KMS-11 (cell line): Measurements from ENCODE around the gene ZNRF1.

Source experiments
- H2AFZ ChIP-seq: fragments of 200-600 bp; sonication (generic); 2 replicates; pipeline ENCODE4 v1.6.1; 2016; ENCODE audit warnings: antibody characterized with exemption, mixed run types, low read depth
- H3K27ac ChIP-seq: fragments of 200-600 bp; sonication (generic); 2 replicates; pipeline ENCODE4 v1.6.1; 2016; ENCODE audit warnings: mild to moderate bottlenecking, mixed run types
- H3K27me3 ChIP-seq: fragments of 200-600 bp; sonication (generic); 2 replicates; pipeline ENCODE4 v1.6.1; 2017; ENCODE audit warnings: mild to moderate bottlenecking, low read depth, mixed run types, moderate library complexity; ENCODE audit not compliant: insufficient read depth
- H3K36me3 ChIP-seq: fragments of 200-600 bp; sonication (generic); 2 replicates; pipeline ENCODE4 v1.6.1; 2017; ENCODE audit warnings: mild to moderate bottlenecking, mixed run types; ENCODE audit not compliant: insufficient read depth
- H3K4me1 ChIP-seq: fragments of 200-600 bp; sonication (generic); 2 replicates; pipeline ENCODE4 v1.6.1; 2016; ENCODE audit warnings: mild to moderate bottlenecking, low read depth, mixed run types; ENCODE audit not compliant: poor library complexity, severe bottlenecking
- H3K4me2 ChIP-seq: fragments of 200-600 bp; sonication (generic); 2 replicates; pipeline ENCODE4 v1.7.0; 2016; ENCODE audit warnings: mild to moderate bottlenecking, mixed run types
- H3K4me3 ChIP-seq: fragments of 200-600 bp; sonication (generic); IDR thresholded peaks from 2 replicates; pipeline ENCODE4 v1.6.1; 2017; ENCODE audit warnings: low read depth, low read length, mixed read lengths; ENCODE audit not compliant: insufficient read depth
- H3K79me2 ChIP-seq: fragments of 200-600 bp; sonication (generic); 2 replicates; pipeline ENCODE4 v1.6.1; 2016; ENCODE audit warnings: low read depth, mixed run types; ENCODE audit not compliant: insufficient read depth
- H3K9ac ChIP-seq: fragments of 200-600 bp; sonication (generic); 2 replicates; pipeline ENCODE4 v1.6.1; 2016; ENCODE audit warnings: mild to moderate bottlenecking, mixed run types
- H4K20me1 ChIP-seq: fragments of 200-600 bp; sonication (generic); 2 replicates; pipeline ENCODE4 v1.6.1; 2016; ENCODE audit warnings: mild to moderate bottlenecking, mixed run types; ENCODE audit not compliant: insufficient read depth
- CTCF ChIP-seq: fragments of 200-600 bp; sonication (generic); conservative IDR thresholded peaks from 2 replicates; pipeline ENCODE4 v1.6.1; 2017; ENCODE audit warnings: low read depth, mild to moderate bottlenecking, antibody characterized with exemption, low read length, moderate library complexity, mixed read lengths

The ZNRF1 gene

GRCh38 chr16:75059411-75059810 lies 60.6 kb downstream of the ZNRF1 start:
- Histone ChIP-seq H3K4me2 (no peak overlapping the region), H3K79me2 (no peaks in the 10 kb centered on the region)

GRCh38 chr16:75060723-75061122 lies 61.9 kb downstream of the ZNRF1 start:
- Histone ChIP-seq H3K79me2 (no peaks in the 10 kb centered on the region), H2AFZ (no peak overlapping the region), H3K4me2 (no peak overlapping the region), H4K20me1 (no peaks in the 10 kb centered on the region), H3K36me3 (no peaks in the 10 kb centered on the region), H3K4me3 (no peak overlapping the region), H3K4me1 (no peaks in the 10 kb centered on the region), H3K27ac (no peak overlapping the region), H3K27me3 (no peaks in the 10 kb centered on the region), H3K9ac (no peak overlapping the region)
- TF ChIP-seq CTCF = no peak

More at GRCh38 chr16:75059411-75059810, 60.6 kb downstream of the ZNRF1 start:
- Histone ChIP-seq H3K27ac (no peak overlapping the region), H3K27me3 (no peaks in the 10 kb centered on the region), H2AFZ (no peak overlapping the region), H3K36me3 (no peaks in the 10 kb centered on the region), H4K20me1 (no peaks in the 10 kb centered on the region), H3K4me1 (no peaks in the 10 kb centered on the region), H3K4me3 (no peak overlapping the region), H3K9ac (no peak overlapping the region)
- no peak for TF ChIP-seq CTCF

GRCh38 chr16:75061669-75062068 lies 62.8 kb downstream of the ZNRF1 start:
- no peak overlapping the region for H2AFZ ChIP-seq
- H4K20me1 ChIP-seq = no peaks in the 10 kb centered on the region
- no peak overlapping the region for H3K4me3 ChIP-seq
- no peak overlapping the region for H3K9ac ChIP-seq
- no peaks in the 10 kb centered on the region for H3K36me3 ChIP-seq
- TF ChIP-seq CTCF = no peak
- no peaks in the 10 kb centered on the region for H3K79me2 ChIP-seq
- no peaks in the 10 kb centered on the region for H3K27me3 ChIP-seq
- H3K4me1 ChIP-seq = no peaks in the 10 kb centered on the region
- H3K27ac ChIP-seq = no peak overlapping the region
- H3K4me2 ChIP-seq = no peak overlapping the region

GRCh38 chr16:75062135-75062975 lies 63.5 kb downstream of the ZNRF1 start:
- TF ChIP-seq CTCF = no peak
- Histone ChIP-seq H4K20me1 (no peaks in the 10 kb centered on the region), H3K9ac (no peak overlapping the region), H3K79me2 (no peaks in the 10 kb centered on the region), H3K27me3 (no peaks in the 10 kb centered on the region), H2AFZ (no peak overlapping the region), H3K4me2 (no peak overlapping the region), H3K36me3 (no peaks in the 10 kb centered on the region), H3K4me3 (no peak overlapping the region), H3K27ac (no peak overlapping the region), H3K4me1 (no peaks in the 10 kb centered on the region)
